Neural crest cell (in vitro differentiated cells): ENCODE measurements around the gene LAT. TPM values are rescaled to one million over a fixed set of nuclear protein-coding genes. Genes with fewer than 3 reads are reported as not detected.
"Not testable (repeated sequence)": the region's sequence is repeated elsewhere in the genome, so short reads cannot be mapped to it uniquely, and the experiment has no call there.

Experiments
- DNase-seq: peaks from one replicate; pipeline ENCODE4 v3.0.0; 2021; ENCODE audit warnings: low read depth, mixed read lengths, low spot score
- H3K27ac Mint-ChIP-seq: one replicate; pipeline ENCODE4 v1.8.0; 2021; ENCODE audit warnings: mild to moderate bottlenecking, mixed read lengths; ENCODE audit not compliant: unreplicated experiment
- H3K27me3 Mint-ChIP-seq: 2 replicates; pipeline ENCODE4 v1.8.0; 2021; ENCODE audit warnings: low read depth, mild to moderate bottlenecking, mixed read lengths
- H3K36me3 Mint-ChIP-seq: 2 replicates; pipeline ENCODE4 v1.8.0; 2021; ENCODE audit warnings: low read depth, mild to moderate bottlenecking, mixed read lengths
- H3K4me1 Mint-ChIP-seq: 2 replicates; pipeline ENCODE4 v1.8.0; 2021; ENCODE audit warnings: mixed read lengths
- H3K4me3 Mint-ChIP-seq: one replicate; pipeline ENCODE4 v1.8.0; 2021; ENCODE audit warnings: mild to moderate bottlenecking, mixed read lengths
- H3K9me3 Mint-ChIP-seq: 2 replicates; pipeline ENCODE4 v1.8.0; 2021; ENCODE audit warnings: mixed read lengths
- total RNA-seq: library from RNA; stranded (reverse); gene quantifications from 2 replicates; pipeline ENCODE4 v1.2.1, GENCODE V29; 2021
- TF ChIP-seq, protein P1 (sequence below): fragments of 200-600 bp; sonication (generic); conservative IDR thresholded peaks from 2 replicates; pipeline ENCODE4 v1.5.0; 2021; ENCODE audit warnings: antibody characterized with exemption, mild to moderate bottlenecking

The LAT gene
- total RNA-seq, 1 donor from 2014 or later, result 4.9 TPM

- H3K9me3 Mint-ChIP-seq, result no peaks in the 10 kb centered on the region
Measured at GRCh38 chr16:29000019-29000418, 15.2 kb downstream of the LAT start.

DNA sequence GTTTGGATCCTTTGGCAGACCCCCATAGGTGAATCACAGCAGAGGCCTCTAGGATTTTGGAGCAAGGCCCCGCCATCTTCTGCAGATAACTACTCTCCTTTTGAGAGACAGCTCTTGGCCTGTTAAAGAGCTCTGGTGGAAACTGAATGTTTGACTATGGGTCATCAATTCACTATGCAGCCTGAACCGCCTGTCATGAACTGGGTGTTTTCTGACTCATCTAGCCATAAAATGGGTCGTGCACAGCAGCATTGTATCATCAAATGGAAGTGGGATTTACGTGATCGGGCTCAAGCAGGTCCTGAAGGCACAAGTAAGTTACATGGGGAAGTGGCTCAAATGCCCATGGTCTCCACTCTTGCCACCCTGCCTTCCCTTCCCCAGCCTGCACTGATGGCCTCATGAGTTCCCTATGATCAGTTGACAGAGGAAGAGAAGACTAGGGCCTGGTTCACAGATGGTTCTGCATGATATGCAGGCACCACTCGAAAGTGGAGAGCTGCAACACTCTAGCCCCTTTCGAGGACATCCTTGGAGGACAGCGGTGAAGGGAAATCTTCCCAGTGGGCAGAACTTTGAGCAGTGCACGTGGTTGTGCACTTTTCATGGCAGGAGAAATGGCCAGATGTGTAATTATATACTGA lies 19.8 kb downstream of the LAT start:
- H3K4me1 Mint-ChIP-seq, H3K36me3 Mint-ChIP-seq, DNase-seq, H3K9me3 Mint-ChIP-seq, H3K4me3 Mint-ChIP-seq, H3K27ac Mint-ChIP-seq: not testable (repeated sequence)
- H3K27me3 Mint-ChIP-seq, result peaks cover 18% of the 10 kb centered on the region

More at GRCh38 chr16:29000019-29000418, 15.2 kb downstream of the LAT start:
- Mint-ChIP-seq H3K36me3 (no peaks in the 10 kb centered on the region), H3K27me3 (peaks cover 23% of the 10 kb centered on the region), H3K4me3 (no peak overlapping the region), H3K4me1 (no peaks in the 10 kb centered on the region), H3K27ac (no peak overlapping the region)
- TF ChIP-seq, protein P1, sequence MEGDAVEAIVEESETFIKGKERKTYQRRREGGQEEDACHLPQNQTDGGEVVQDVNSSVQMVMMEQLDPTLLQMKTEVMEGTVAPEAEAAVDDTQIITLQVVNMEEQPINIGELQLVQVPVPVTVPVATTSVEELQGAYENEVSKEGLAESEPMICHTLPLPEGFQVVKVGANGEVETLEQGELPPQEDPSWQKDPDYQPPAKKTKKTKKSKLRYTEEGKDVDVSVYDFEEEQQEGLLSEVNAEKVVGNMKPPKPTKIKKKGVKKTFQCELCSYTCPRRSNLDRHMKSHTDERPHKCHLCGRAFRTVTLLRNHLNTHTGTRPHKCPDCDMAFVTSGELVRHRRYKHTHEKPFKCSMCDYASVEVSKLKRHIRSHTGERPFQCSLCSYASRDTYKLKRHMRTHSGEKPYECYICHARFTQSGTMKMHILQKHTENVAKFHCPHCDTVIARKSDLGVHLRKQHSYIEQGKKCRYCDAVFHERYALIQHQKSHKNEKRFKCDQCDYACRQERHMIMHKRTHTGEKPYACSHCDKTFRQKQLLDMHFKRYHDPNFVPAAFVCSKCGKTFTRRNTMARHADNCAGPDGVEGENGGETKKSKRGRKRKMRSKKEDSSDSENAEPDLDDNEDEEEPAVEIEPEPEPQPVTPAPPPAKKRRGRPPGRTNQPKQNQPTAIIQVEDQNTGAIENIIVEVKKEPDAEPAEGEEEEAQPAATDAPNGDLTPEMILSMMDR, result no peak
- DNase-seq, result no peak

- no peaks in the 10 kb centered on the region for H3K9me3 Mint-ChIP-seq
- H3K27me3 Mint-ChIP-seq, result peaks cover 14% of the 10 kb centered on the region
- no peaks in the 10 kb centered on the region for H3K4me1 Mint-ChIP-seq
- H3K4me3 Mint-ChIP-seq, result no peak overlapping the region
- TF ChIP-seq, protein P1, result no peak
- no peak overlapping the region for H3K27ac Mint-ChIP-seq
- no peak for DNase-seq
- no peaks in the 10 kb centered on the region for H3K36me3 Mint-ChIP-seq
Measured at GRCh38 chr16:29007730-29008593, 23.1 kb downstream of the LAT start.

- TF ChIP-seq, protein P1, result no peak
- no peaks in the 10 kb centered on the region for H3K36me3 Mint-ChIP-seq
Measured at GRCh38 chr16:29009050-29009837, 24.4 kb downstream of the LAT start.

GRCh38 chr16:29009838-29010166 lies 24.9 kb downstream of the LAT start:
- H3K36me3 Mint-ChIP-seq, result no peaks in the 10 kb centered on the region
- TF ChIP-seq, protein P1, result no peak
- no peak for DNase-seq
- peaks cover 6% of the 10 kb centered on the region for H3K27me3 Mint-ChIP-seq
- H3K4me1 Mint-ChIP-seq, result no peaks in the 10 kb centered on the region
- H3K9me3 Mint-ChIP-seq, result no peaks in the 10 kb centered on the region
- no peak overlapping the region for H3K4me3 Mint-ChIP-seq
- H3K27ac Mint-ChIP-seq, result no peak overlapping the region

More at GRCh38 chr16:29009050-29009837, 24.4 kb downstream of the LAT start:
- Mint-ChIP-seq H3K4me1 (no peaks in the 10 kb centered on the region), H3K4me3 (no peak overlapping the region), H3K9me3 (no peaks in the 10 kb centered on the region), H3K27me3 (peaks cover 10% of the 10 kb centered on the region), H3K27ac (no peak overlapping the region)
- no peak for DNase-seq
